ENCODE measurements around the gene SUGCT.

GRCh38 chr7:40412323-40412722 is 277.5 kb downstream of the SUGCT start:
- no peak for TF ChIP-seq EZH2 (IDR thresholded peaks at IDR 0.05; ENCODE audit: borderline replicate concordance, low read length)
- TF ChIP-seq CTCF (conservative IDR thresholded peaks at IDR 0.05 in 1 of 2, IDR thresholded peaks at IDR 0.05 in 1 of 2; ENCODE audit: extremely low read depth in 1 of 2, insufficient read depth in 1 of 2, low read depth in 1 of 2, low read length in 2 of 2): no peak
